BJ (cell line): ENCODE results near the gene HIVEP3. TPM values are rescaled to one million over a fixed set of nuclear protein-coding genes. Genes with fewer than 3 reads are reported as not detected.
"Not testable (repeated sequence)": the region's sequence is repeated elsewhere in the genome, so short reads cannot be mapped to it uniquely, and the experiment has no call there.

Experiments
- CTCF ChIA-PET: fragments of 350-600 bp; formaldehyde crosslinking; extraction: SDS; loops from one replicate; lab custom pipeline; 2021; ENCODE audit warnings: antibody characterized with exemption, inconsistent platforms; lab: Yijun Ruan, JAX
- POLR2A ChIA-PET: fragments of 300-600 bp; sonication (Branson Sonifier 250); formaldehyde crosslinking; extraction: SDS; loops from one replicate; lab custom pipeline; 2021; ENCODE audit warnings: antibody characterized with exemption; lab: Charles Lee
- DNase-seq: peaks from one replicate; pipeline ENCODE4 v3.0.0-alpha.2; 2011; ENCODE audit warnings: low read depth
- H3K27me3 ChIP-seq: 2 replicates; pipeline ENCODE4 v1.6.0; 2011; ENCODE audit warnings: low read length; ENCODE audit not compliant: control insufficient read depth, insufficient read depth
- H3K36me3 ChIP-seq: 2 replicates; pipeline ENCODE4 v1.5.1; 2011; ENCODE audit warnings: low read length; ENCODE audit not compliant: control insufficient read depth, insufficient read depth
- H3K4me3 ChIP-seq: 2 replicates; pipeline ENCODE4 v1.5.1; 2011; ENCODE audit warnings: low read depth, mild to moderate bottlenecking, control low read depth, low read length
- CTCF ChIP-seq: IDR thresholded peaks from 2 replicates; pipeline ENCODE4 v1.5.1; 2011; ENCODE audit warnings: low read depth, mild to moderate bottlenecking, control low read depth, inconsistent platforms, low read length, moderate library complexity; ENCODE audit not compliant: insufficient read depth
- polyA plus RNA-seq: library from polyadenylated mRNA; depleted of rRNA; stranded (reverse); fragments of >200 nt; gene quantifications from 2 replicates; pipeline ENCODE4 v1.2.3, GENCODE V29; 2011

The HIVEP3 gene
- polyA plus RNA-seq, 1 experiment = 4.0 TPM

DNA sequence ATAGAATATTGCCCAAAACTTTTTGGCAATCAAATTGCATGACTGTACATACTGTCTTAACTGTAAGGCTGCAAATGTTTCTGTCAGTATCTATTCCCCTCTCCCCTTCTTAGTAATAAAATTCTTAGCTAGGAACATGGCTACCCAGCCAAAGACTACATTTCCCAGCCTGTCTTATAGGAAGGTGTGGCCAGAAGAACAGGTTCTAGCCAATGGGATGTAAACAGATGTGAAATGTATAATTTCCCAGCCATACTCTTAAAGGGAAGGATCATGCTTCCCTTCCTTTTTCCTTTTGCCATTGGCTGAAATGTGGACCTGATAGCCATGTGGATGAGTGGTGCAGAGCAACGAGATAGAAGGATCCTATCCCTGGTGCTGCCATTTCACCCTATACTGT is 7.0 kb upstream of the HIVEP3 start:
- CTCF ChIA-PET = interaction anchor here (1.6 kb wide), 1 partner anchor 114 kb away, joined by 4 read pairs; no protein-coding TSS in a partner anchor
- Histone ChIP-seq H3K36me3 (no peaks in the 10 kb centered on the region), H3K4me3 (no peak overlapping the region), H3K27me3 (no peaks in the 10 kb centered on the region)
- POLR2A ChIA-PET = no interaction called here
- TF ChIP-seq CTCF = no peak
- DNase-seq = no peak

DNA sequence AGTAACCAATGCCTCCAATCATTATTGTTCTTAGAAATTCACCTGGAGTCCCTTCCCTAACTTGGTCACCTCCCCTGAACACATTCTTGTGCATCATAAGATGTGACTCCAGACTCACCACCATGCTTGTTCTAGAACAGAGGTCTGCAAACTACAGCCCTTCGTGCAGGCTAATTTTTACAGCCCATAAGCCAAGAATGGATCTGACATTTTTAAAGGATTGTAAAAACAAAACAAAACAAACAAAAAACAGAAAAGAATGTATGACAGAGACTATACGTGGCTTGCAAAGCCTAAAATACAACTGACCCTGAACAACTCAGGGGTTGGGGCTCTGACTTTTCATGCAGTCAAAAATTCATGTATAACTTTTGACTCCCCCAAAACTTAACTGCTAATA is 6.2 kb upstream of the HIVEP3 start:
- Histone ChIP-seq H3K27me3 (no peaks in the 10 kb centered on the region), H3K36me3 (no peaks in the 10 kb centered on the region), H3K4me3 (no peak overlapping the region)
- TF ChIP-seq CTCF = no peak
- DNase-seq = peak; percentile 39
- CTCF ChIA-PET = no interaction called here
- POLR2A ChIA-PET = no interaction called here

DNA sequence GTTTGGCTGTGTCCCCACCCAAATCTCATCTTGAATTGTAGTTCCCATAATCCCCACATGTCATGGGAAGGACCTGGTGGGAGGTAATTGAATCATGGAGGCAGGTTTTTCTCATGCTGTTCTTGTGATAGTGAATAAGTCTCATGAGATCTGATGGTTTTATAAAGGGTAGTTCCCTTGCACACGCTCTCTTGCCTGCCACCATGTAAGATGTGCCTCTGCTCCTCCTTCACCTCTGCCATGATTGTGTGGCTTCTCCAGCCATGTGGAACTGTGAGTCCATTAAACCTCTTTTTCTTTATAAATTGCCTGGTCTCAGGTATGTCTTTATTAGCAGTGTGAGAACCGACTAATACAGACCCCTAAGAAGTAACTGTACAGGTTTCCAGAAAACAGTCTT is 2.5 kb upstream of the HIVEP3 start:
- H3K4me3 ChIP-seq, CTCF ChIA-PET, POLR2A ChIA-PET, H3K27me3 ChIP-seq, H3K36me3 ChIP-seq, DNase-seq: not testable (repeated sequence)

- peak; percentile 23 for DNase-seq
- Histone ChIP-seq H3K27me3 (no peaks in the 10 kb centered on the region), H3K36me3 (no peaks in the 10 kb centered on the region), H3K4me3 (no peak overlapping the region)
- ChIA-PET CTCF (interaction anchor here (1.4 kb wide), 1 partner anchor 346 kb away, joined by 3 read pairs; no protein-coding TSS in a partner anchor), POLR2A (no interaction called here)
- TF ChIP-seq CTCF = no peak
These were observed 1.9 kb upstream of the HIVEP3 start for GRCh38 chr1:41920658-41921057.

DNA sequence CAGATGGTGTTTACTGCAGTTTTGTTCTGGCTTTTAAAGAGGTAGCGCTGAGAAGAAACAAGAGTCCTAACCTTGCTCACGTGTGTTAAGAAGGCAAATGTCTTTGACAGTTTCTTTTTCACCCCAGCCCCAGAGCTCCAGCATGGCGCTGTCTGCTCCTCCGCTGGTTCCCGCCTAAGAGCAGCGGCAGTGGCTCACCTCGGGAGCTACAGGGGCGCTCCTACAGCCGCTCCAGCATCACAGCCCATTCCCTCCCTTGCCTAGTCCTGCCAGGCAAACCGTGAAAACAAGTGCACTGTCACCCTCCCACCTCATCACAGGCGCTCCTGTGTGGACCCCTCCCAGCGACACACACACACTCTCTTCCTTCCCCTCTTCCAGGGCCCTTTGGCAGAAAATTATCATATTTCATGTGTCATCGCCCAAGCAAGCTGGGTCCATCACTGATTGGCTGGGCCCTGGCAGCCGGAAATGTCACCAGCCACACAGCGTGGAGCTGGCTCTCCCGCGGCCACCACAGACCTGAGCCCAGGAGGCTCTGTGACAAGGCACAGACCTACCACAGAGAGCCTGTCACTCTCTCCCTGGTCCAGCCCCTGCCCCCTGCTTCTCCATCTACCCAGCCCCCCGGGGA is 1.2 kb upstream of the HIVEP3 start:
- Histone ChIP-seq H3K36me3 (no peaks in the 10 kb centered on the region), H3K27me3 (no peaks in the 10 kb centered on the region), H3K4me3 (no peak overlapping the region)
- ChIA-PET CTCF (interaction anchor here (1.0 to 1.4 kb wide), 3 partner anchors 15 to 345 kb away, joined by 3 read pairs; no protein-coding TSS in a partner anchor), POLR2A (no interaction called here)
- no peak for DNase-seq
- TF ChIP-seq CTCF = no peak

GRCh38 chr1:41919131-41919530 is 409 bp upstream of the HIVEP3 start:
- no peak overlapping the region for H3K4me3 ChIP-seq
- no peaks in the 10 kb centered on the region for H3K36me3 ChIP-seq
- no peaks in the 10 kb centered on the region for H3K27me3 ChIP-seq
- ChIA-PET CTCF (interaction anchor here (0.7 to 1.5 kb wide), 4 partner anchors 15 to 345 kb away, joined by 3 to 4 read pairs (median 3); no protein-coding TSS in a partner anchor), POLR2A (no interaction called here)
- no peak for DNase-seq
- TF ChIP-seq CTCF = no peak
